HG03439 (cell line): ENCODE results near the gene IGSF3.
"Not testable (repeated sequence)": the region's sequence is repeated elsewhere in the genome, so short reads cannot be mapped to it uniquely, and the experiment has no call there.

Experiments
- ATAC-seq: cut with Tn5 transposase; IDR thresholded peaks from one replicate; pipeline ENCODE4 v1.9.1; 2021; ENCODE audit warnings: mild to moderate bottlenecking, moderate library complexity; ENCODE audit not compliant: unreplicated experiment

IGSF3 gene

GRCh38 chr1:116603646-116604045 lies 63.9 kb downstream of the IGSF3 start:
- not testable (repeated sequence) for ATAC-seq

- not testable (repeated sequence) for ATAC-seq
These were observed 68.2 kb downstream of the IGSF3 start for GRCh38 chr1:116599369-116599768.

DNA sequence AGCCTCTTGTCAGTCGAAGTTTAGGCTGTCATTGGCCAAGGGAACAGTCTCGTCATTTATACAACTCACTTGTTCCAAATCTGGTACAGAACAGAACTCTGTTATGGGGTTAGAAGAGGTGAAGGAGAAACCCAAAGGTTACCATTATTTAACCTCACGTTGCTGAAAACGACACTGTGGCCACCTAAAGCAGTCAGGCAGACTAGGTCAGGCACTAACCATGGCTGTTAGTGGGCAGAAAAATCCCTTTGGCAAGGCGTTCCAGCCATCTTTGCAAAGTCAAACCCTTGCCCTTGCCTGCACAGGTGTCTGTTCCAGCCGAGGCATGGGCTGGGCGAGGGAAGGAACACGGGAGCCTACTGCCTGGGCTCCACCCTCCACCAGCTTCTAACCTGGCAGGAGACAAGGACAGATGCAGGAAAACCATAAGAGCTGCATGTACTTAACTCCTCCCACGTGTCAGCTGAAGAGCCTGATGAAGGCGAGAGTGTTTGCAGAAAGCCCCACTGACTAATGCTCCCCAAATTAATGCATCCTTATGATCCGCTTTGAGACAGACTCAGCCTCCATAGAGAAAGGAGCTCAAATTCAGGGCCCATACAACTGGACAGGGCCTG lies 69.0 kb downstream of the IGSF3 start:
- not testable (repeated sequence) for ATAC-seq

GRCh38 chr1:116597388-116597787 lies 70.1 kb downstream of the IGSF3 start:
- ATAC-seq, result peak; percentile 62

DNA sequence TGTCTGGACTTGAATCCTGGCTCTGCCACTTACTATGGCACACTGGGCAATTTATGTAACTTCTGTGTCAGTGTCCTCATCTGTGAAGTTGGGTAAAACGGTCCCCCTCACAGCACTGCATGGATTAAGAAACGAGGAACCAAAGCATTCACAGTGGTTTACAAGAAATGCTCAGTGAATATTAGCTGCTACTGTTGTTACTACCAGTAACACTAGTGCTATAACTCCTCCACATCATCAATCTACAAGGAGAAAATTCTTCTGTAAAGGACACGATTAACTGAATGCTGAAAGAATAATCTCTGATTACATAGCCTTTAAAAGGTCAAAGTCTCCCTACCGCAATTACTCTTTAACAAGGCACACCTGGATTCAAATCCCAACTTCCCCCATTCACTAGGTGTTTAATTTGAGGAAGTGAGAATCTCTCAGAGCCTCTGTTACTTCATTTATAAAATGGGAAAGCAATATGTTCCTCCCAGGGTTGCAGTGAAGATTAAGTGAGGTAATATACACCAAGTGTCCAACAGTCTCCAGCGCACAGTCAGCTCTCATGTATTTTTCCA lies 70.7 kb downstream of the IGSF3 start:
- ATAC-seq, result not testable (repeated sequence)

DNA sequence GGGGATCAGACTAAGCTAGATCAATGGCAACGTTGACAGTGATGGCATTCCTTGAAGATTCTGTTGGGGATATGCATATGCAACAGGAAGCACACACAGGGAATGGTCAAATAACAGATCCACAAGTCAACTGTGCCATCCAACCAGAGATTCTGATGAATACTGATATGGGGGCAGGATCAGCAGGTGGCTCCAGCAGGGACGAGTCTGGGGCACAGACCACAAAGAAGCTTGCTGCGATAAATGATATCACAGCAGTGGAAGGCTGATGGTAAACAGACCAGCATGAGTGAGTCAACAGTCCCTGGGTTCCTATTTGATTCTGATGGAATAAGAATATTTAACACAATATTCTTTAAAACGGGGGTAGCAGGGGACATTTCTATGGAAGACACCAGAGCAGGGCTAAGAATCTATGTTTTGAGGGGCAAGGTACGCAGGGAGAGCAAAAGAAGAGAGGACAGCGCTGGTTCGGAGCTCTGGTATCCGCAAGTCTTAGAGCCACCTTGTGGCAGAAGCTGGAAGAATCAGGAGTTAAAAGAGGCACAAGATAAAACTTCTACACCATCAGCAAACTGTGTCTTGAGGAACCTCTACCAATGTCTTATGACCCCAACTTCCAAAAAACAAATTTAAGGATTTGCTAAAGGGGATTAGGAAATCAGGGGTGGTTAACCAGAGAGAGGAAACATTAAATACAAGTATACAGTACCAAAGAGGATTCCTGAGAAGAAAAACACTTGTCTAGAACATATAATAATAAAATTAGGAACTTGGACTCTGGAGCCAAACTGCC lies 71.4 kb downstream of the IGSF3 start:
- ATAC-seq, result not testable (repeated sequence)

- ATAC-seq, result not testable (repeated sequence)
These were observed 72.3 kb downstream of the IGSF3 start for GRCh38 chr1:116595065-116595840.

GRCh38 chr1:116593977-116594376 lies 73.6 kb downstream of the IGSF3 start:
- ATAC-seq, result not testable (repeated sequence)

GRCh38 chr1:116593401-116593800 lies 74.1 kb downstream of the IGSF3 start:
- not testable (repeated sequence) for ATAC-seq

DNA sequence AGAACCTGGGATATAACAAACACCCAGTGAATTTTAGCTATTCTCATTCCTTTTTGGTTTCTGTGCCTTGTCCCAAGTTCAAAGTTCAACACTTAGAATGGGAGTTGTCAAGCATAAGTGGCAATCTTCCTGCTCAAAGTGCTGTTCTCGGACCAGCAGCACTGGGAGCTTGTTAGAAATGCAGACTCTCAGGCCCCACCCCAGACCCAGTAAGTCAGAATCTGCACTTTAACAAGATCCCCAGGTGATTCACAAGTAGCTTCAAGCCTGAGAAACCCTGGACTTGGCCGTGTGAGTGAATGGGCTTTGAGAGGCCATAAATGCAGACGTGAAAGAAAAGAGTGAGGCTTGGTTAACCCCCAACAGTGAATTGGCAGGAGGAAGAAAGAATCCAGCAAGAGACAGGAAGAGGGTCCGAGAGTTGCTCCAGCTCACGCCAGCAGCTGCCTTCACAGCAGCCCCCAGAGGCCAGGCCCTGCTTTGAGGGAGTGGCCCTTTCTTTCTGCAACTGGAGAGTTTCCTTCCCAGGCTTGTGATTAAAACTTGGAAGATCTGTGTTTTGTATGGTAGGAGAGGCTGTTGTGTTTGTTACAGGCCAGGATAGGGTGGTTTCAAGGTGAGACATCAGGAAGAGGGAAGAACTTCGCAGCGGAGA lies 75.5 kb downstream of the IGSF3 start:
- not testable (repeated sequence) for ATAC-seq

- ATAC-seq, result not testable (repeated sequence)
These were observed 76.3 kb downstream of the IGSF3 start for GRCh38 chr1:116591006-116591950.

DNA sequence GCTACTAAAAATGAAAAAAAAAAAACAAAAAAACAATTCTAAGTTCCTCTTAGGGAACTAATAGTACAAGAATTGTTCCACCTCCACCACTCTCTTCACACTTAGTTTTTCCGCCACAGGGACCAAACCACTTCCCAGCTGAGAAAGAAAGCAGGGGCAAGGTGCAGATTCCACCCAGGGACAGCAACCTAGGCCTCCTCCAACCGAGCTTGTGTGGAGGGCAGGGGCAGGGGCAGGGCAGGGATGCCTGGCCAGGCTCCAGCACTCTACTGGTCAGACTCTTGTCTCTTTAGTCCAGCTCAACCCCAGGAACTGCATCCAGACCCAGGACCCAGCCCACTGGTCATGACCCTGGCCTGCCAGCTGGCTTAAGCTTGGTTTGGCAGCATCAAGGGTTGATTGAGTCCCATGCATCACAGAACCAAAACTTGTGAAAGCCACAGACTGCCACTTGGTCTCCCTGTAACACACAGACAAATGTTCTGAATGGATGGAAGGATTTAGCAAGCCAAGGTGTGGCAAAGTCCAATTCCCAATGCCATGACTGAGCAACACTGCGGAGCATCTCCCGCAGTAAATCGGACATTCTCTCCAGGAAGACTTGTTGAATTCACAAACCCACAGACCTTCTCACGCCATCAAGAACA lies 77.1 kb downstream of the IGSF3 start:
- ATAC-seq, result not testable (repeated sequence)

DNA sequence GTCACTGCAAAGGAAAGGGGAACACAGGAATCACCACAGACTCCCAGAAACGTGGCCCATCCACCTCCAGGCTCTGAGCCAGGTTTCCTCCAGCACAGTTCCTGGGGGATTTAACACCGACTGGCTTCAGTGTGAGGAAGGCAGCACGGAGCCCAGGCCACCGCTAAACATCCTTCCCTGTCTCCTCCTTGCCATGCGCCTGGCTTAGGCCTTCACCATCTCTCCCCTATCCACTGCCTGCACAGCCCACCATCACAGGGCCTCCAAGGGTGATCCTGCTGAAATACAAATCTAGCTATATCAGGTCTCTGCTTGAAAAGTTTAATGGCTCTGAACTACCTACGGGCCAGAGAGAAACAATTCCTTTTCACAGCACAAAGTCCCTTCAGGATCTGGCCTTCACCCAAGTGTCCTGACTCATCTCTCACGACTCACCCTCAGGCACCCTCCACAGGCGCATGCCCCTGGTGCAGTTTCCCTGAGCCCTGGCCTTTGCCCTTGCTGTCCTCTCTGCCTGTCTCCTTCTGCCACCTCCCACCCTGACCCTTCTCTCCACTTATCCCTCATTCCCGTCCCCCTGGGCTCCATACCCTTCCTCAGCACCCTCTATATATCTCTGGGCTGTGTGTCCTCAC lies 78.3 kb downstream of the IGSF3 start:
- ATAC-seq, result not testable (repeated sequence)

GRCh38 chr1:116587501-116588227 lies 79.9 kb downstream of the IGSF3 start:
- no peak for ATAC-seq

- ATAC-seq, result no peak
These were observed 80.8 kb downstream of the IGSF3 start for GRCh38 chr1:116586741-116587143.

DNA sequence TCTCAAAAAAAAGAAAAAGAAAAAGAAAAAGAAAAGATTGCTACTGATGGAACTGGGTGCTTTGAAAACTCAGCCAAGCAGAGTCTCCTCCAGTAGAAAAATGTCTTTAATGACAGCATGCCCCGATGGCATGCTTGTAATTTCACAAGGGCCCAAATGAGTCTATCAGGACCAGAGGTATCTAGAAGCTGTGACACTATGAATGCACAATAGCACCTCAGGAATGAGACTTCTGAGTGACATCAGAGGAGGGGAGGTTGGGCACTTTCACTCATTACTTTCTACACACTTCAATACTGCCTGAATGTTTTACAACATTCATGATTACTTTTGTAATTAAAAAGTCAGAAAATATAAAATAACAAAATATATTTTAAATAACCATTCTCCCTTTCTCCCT lies 81.6 kb downstream of the IGSF3 start:
- no peak for ATAC-seq

DNA sequence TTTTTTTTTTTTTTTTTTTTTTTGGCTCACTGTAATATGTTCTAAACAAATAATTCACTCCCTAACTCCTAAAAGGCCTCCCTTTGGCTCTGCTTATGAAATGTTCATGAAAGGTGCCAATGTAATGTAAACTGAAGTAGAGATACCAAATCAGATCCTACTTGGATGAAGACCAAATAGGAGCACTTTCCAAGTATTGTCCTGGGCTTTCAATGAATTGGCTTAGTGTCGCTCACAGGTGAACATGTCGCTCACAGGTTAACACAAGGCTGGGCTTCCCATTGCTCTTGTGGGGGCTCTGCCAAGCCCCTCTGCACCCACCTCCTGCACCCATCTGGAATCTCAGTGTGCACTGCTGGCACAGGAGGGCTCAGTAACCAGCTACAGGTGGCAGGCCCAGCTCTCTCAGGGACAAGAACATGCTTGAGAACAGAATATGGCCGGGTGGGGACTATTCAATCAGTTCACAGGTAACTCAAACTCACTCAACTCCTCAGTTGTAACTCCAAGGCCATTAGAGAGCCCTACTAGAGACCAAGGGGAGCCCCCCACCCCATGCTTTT lies 86.1 kb downstream of the IGSF3 start:
- ATAC-seq, result no peak
